Transverse colon (tissue), 4 donors: Measurements from ENCODE around the gene GPC5. TPM values are rescaled to one million over a fixed set of nuclear protein-coding genes. Genes with fewer than 3 reads are reported as not detected.

Experiments
- DNase-seq: peaks from one replicate; pipeline ENCODE4 v3.0.0-alpha.2; 2019
- H3K27ac ChIP-seq, 4 donors: fragments of 200-600 bp; sonication (generic); 2 replicates each; pipeline ENCODE4 v1.5.1; 2016 to 2018; ENCODE audit warnings: inconsistent platforms in 4 of 4
- H3K27me3 ChIP-seq: fragments of 200-600 bp; sonication (generic); 2 replicates; pipeline ENCODE4 v1.5.1; 2017; ENCODE audit warnings: inconsistent platforms
- H3K36me3 ChIP-seq, 4 donors: fragments of 200-600 bp; sonication (generic); 2 replicates each; pipeline ENCODE4 v1.5.1; 2017 to 2019; ENCODE audit warnings: inconsistent platforms in 4 of 4
- H3K4me1 ChIP-seq, 4 donors: fragments of 200-600 bp; sonication (generic); 2 replicates each; pipeline ENCODE4 v1.5.1; 2017 to 2020; ENCODE audit warnings: inconsistent platforms in 4 of 4
- H3K4me3 ChIP-seq, 4 donors: fragments of 200-600 bp; sonication (generic); 1 replicate in 1 of 4; 2 replicates in 3 of 4; pipeline versions ENCODE4 v1.5.1 to v1.6.1; 2017 to 2019; ENCODE audit warnings: inconsistent platforms in 4 of 4
- H3K9me3 ChIP-seq, 2 donors: fragments of 200-600 bp; sonication (generic); 2 replicates each; pipeline ENCODE4 v1.5.1; 2017 to 2019; ENCODE audit warnings: inconsistent platforms in 2 of 2
- CTCF ChIP-seq, 5 experiments: fragments of 200-600 bp in 3 of 5; fragments of 450-650 bp in 2 of 5; sonication (generic) in 3 of 5; IDR thresholded peaks; 1 replicate in 2 of 5; 2 replicates in 3 of 5; pipeline ENCODE4 v1.5.1; 2016 to 2017; ENCODE audit warnings: antibody characterized with exemption in 5 of 5, inconsistent platforms in 3 of 5, mild to moderate bottlenecking in 2 of 5, moderate library complexity in 1 of 5
- EP300 ChIP-seq: sonication (generic); formaldehyde crosslinking; IDR thresholded peaks from one replicate; pipeline ENCODE4 v1.6.1; 2017; ENCODE audit warnings: antibody characterized with exemption, low read depth
- POLR2A ChIP-seq: fragments of 450-650 bp; IDR thresholded peaks from one replicate; pipeline ENCODE4 v1.6.1; 2016; ENCODE audit warnings: antibody characterized with exemption, mild to moderate bottlenecking, moderate library complexity
- POLR2AphosphoS5 ChIP-seq, 3 donors: sonication (generic); formaldehyde crosslinking; IDR thresholded peaks; one replicate each; pipeline ENCODE4 v1.6.1; 2016; ENCODE audit warnings: antibody characterized with exemption in 3 of 3
- WGBS, 2 donors: methylation state at CpG; one replicate each; pipeline ENCODE4 v1.1.5; 2018; ENCODE audit warnings: low coverage in 1 of 2; 5-methylcytosine and 5-hydroxymethylcytosine counted together
- in situ Hi-C, 4 donors: fragments of 200-750 bp; cut with MboI; loops; one replicate each; pipeline versions ENCODE4 v1.15.0 to v1.15.1; 2017; ENCODE audit warnings: low sequenced_read_pairs in 3 of 4, low pct_ligation_motif_present in 1 of 4, low pct_unique_long_range_greater_than_20kb in 1 of 4
- intact Hi-C: fragments of 100-400 bp; cut with DNase I; formaldehyde crosslinking; loops from one replicate; pipeline ENCODE4 v1.15.1; 2023; ENCODE audit warnings: low total_unique reads
- total RNA-seq, 4 donors: library from RNA; depleted of rRNA; stranded (reverse); fragments of >200 nt; gene quantifications; one replicate each; pipeline ENCODE4 v1.1.0, GENCODE V29; 2016

The GPC5 gene
- total RNA-seq, 4 donors from 2014 or later: 0.48 to 1.4 TPM; not detected in 2

GRCh38 chr13:91698308-91698707 is 299.9 kb downstream of the GPC5 start:
- Histone ChIP-seq H3K27ac (no peak overlapping the region), H3K27me3 (no peaks in the 10 kb centered on the region), H3K36me3 (no peaks in the 10 kb centered on the region), H3K4me3 (no peak overlapping the region), H3K4me1 (no peaks in the 10 kb centered on the region), H3K9me3 (no peaks in the 10 kb centered on the region)
- intact Hi-C loops (no loop called here), in situ Hi-C loops (no loop called here)
- WGBS, 2 donors: 92 to 94% methylated on average over 2 of the region's 2 CpGs
- TF ChIP-seq POLR2A (no peak), POLR2AphosphoS5 (IDR thresholded peaks at IDR 0.05) (no peak), EP300 (no peak), CTCF (IDR thresholded peaks at IDR 0.05) (no peak)
- no peak for DNase-seq

GRCh38 chr13:91698767-91699166 is 300.3 kb downstream of the GPC5 start:
- 77 to 86% methylated on average over 3 of the region's 3 CpGs for WGBS, 2 donors
- Histone ChIP-seq H3K4me3 (no peak overlapping the region), H3K36me3 (no peaks in the 10 kb centered on the region), H3K27me3 (no peaks in the 10 kb centered on the region), H3K9me3 (no peaks in the 10 kb centered on the region), H3K4me1 (no peaks in the 10 kb centered on the region), H3K27ac (no peak overlapping the region)
- no peak for TF ChIP-seq POLR2A
- no peak for TF ChIP-seq CTCF (IDR thresholded peaks at IDR 0.05)
- no peak for TF ChIP-seq EP300
- TF ChIP-seq POLR2AphosphoS5 (IDR thresholded peaks at IDR 0.05): no peak
- DNase-seq: no peak
- intact Hi-C loops: no loop called here
- in situ Hi-C loops: no loop called here

GRCh38 chr13:91699863-91700262 is 301.4 kb downstream of the GPC5 start:
- intact Hi-C loops: no loop called here
- no peaks in the 10 kb centered on the region for H3K4me1 ChIP-seq
- no peaks in the 10 kb centered on the region for H3K27me3 ChIP-seq

GRCh38 chr13:91701975-91702374 is 303.6 kb downstream of the GPC5 start:
- intact Hi-C loops: no loop called here
- DNase-seq: no peak
- no peak for TF ChIP-seq POLR2AphosphoS5 (IDR thresholded peaks at IDR 0.05)
- TF ChIP-seq CTCF (IDR thresholded peaks at IDR 0.05): no peak
- TF ChIP-seq EP300: no peak
- no peak for TF ChIP-seq POLR2A
- Histone ChIP-seq H3K4me1 (no peaks in the 10 kb centered on the region), H3K27ac (no peak overlapping the region), H3K9me3 (no peaks in the 10 kb centered on the region), H3K4me3 (no peak overlapping the region), H3K36me3 (no peaks in the 10 kb centered on the region), H3K27me3 (no peaks in the 10 kb centered on the region)
- in situ Hi-C loops: loop anchor here in 1 of 4 donors (25.0 kb wide), 1 partner anchor 315 kb away; the partner anchor contains the start of gene GPC5

More at GRCh38 chr13:91699863-91700262, 301.4 kb downstream of the GPC5 start:
- no peak for DNase-seq
- Histone ChIP-seq H3K36me3 (no peaks in the 10 kb centered on the region), H3K9me3 (no peaks in the 10 kb centered on the region), H3K4me3 (no peak overlapping the region), H3K27ac (no peak overlapping the region)
- no peak for TF ChIP-seq CTCF (IDR thresholded peaks at IDR 0.05)
- no peak for TF ChIP-seq POLR2AphosphoS5 (IDR thresholded peaks at IDR 0.05)
- TF ChIP-seq POLR2A: no peak
- no peak for TF ChIP-seq EP300
- in situ Hi-C loops: loop anchor here in 1 of 4 donors (25.0 kb wide), 1 partner anchor 313 kb away; the partner anchor contains the start of gene GPC5
